ENCODE results near the gene GNAZ. TPM values are rescaled to one million over a fixed set of nuclear protein-coding genes. Genes with fewer than 3 reads are reported as not detected.
"Not testable (repeated sequence)": the region's sequence is repeated elsewhere in the genome, so short reads cannot be mapped to it uniquely, and the experiment has no call there.

The GNAZ gene
- polyA plus RNA-seq (ENCODE audit: insufficient read length in 4 of 4), result 1 to 10 TPM; 5.1 to 7.0 (median 6.0) TPM

- no peak for DNase-seq (ENCODE audit: low read depth in 4 of 4, low spot score in 2 of 4)
Measured at GRCh38 chr22:23070418-23071229, at the start of gene GNAZ. Gene GNAZ (plus strand): TSS chr22:23070519. CDS start chr22:23095696, 25,177 bp downstream.

GRCh38 chr22:23020659-23021293, 49.5 kb upstream of the GNAZ start:
- DNase-seq (ENCODE audit: low read depth in 4 of 4, low spot score in 2 of 4), result no peak

GRCh38 chr22:23021660-23022353, 48.5 kb upstream of the GNAZ start:
- not testable (repeated sequence) for DNase-seq (ENCODE audit: low read depth in 4 of 4, low spot score in 2 of 4)

GRCh38 chr22:23023294-23023693, 47.0 kb upstream of the GNAZ start:
- DNase-seq (ENCODE audit: low read depth in 4 of 4, low spot score in 2 of 4), result no peak

GRCh38 chr22:23026777-23027176, 43.5 kb upstream of the GNAZ start:
- no peak for DNase-seq (ENCODE audit: low read depth in 4 of 4, low spot score in 2 of 4)

- not testable (repeated sequence) for DNase-seq (ENCODE audit: low read depth in 4 of 4, low spot score in 2 of 4)
Measured at GRCh38 chr22:23027849-23028248, 42.5 kb upstream of the GNAZ start.

GRCh38 chr22:23029521-23030228, 40.6 kb upstream of the GNAZ start:
- no peak for DNase-seq (ENCODE audit: low read depth in 4 of 4, low spot score in 2 of 4)

GRCh38 chr22:23031381-23031780, 38.9 kb upstream of the GNAZ start:
- DNase-seq (ENCODE audit: low read depth in 4 of 4, low spot score in 2 of 4), result no peak

- DNase-seq (ENCODE audit: low read depth in 4 of 4, low spot score in 2 of 4), result no peak
Measured at GRCh38 chr22:23031786-23032185, 38.5 kb upstream of the GNAZ start.

- no peak for DNase-seq (ENCODE audit: low read depth in 4 of 4, low spot score in 2 of 4)
Measured at GRCh38 chr22:23032658-23033057, 37.7 kb upstream of the GNAZ start.

GRCh38 chr22:23033116-23033905, 37.0 kb upstream of the GNAZ start:
- no peak for DNase-seq (ENCODE audit: low read depth in 4 of 4, low spot score in 2 of 4)

- no peak for DNase-seq (ENCODE audit: low read depth in 4 of 4, low spot score in 2 of 4)
Measured at GRCh38 chr22:23034621-23035556, 35.4 kb upstream of the GNAZ start.

GRCh38 chr22:23035557-23036277, 34.6 kb upstream of the GNAZ start:
- DNase-seq (ENCODE audit: low read depth in 4 of 4, low spot score in 2 of 4), result no peak

GRCh38 chr22:23036684-23037428, 33.5 kb upstream of the GNAZ start:
- DNase-seq (ENCODE audit: low read depth in 4 of 4, low spot score in 2 of 4), result no peak

- DNase-seq (ENCODE audit: low read depth in 4 of 4, low spot score in 2 of 4), result no peak
Measured at GRCh38 chr22:23037429-23038333, 32.6 kb upstream of the GNAZ start.

- no peak for DNase-seq (ENCODE audit: low read depth in 4 of 4, low spot score in 2 of 4)
Measured at GRCh38 chr22:23038334-23038642, 32.0 kb upstream of the GNAZ start.

GRCh38 chr22:23038902-23039301, 31.4 kb upstream of the GNAZ start:
- DNase-seq (ENCODE audit: low read depth in 4 of 4, low spot score in 2 of 4), result no peak
